Frontal cortex (tissue), 4 donors: ENCODE results near the gene PHPT1. TPM values are rescaled to one million over a fixed set of nuclear protein-coding genes. Genes with fewer than 3 reads are reported as not detected.
A peak's percentile ranks its signal among the peaks of the same experiment; 100 is the strongest.
"Not testable (repeated sequence)": the region's sequence is repeated elsewhere in the genome, so short reads cannot be mapped to it uniquely, and the experiment has no call there.

Experiments
- DNase-seq, 2 donors: peaks; one replicate each; pipeline ENCODE4 v3.0.0; 2012; ENCODE audit warnings: low spot score in 2 of 2
- FAIRE-seq: peaks from 2 replicates; lab custom pipeline; 2012; peaks lifted over from hg19 to GRCh38; lab: Jason Lieb, UNC
- total RNA-seq: library from RNA; depleted of rRNA; stranded (reverse); fragments of >200 nt; gene quantifications from one replicate; pipeline ENCODE4 v1.2.3, GENCODE V29; 2014
- donor health status: control.
- donor health status: control.
- donor health status: control.

PHPT1 gene
- total RNA-seq, 1 donor from 2014 or later = 143 TPM

DNA sequence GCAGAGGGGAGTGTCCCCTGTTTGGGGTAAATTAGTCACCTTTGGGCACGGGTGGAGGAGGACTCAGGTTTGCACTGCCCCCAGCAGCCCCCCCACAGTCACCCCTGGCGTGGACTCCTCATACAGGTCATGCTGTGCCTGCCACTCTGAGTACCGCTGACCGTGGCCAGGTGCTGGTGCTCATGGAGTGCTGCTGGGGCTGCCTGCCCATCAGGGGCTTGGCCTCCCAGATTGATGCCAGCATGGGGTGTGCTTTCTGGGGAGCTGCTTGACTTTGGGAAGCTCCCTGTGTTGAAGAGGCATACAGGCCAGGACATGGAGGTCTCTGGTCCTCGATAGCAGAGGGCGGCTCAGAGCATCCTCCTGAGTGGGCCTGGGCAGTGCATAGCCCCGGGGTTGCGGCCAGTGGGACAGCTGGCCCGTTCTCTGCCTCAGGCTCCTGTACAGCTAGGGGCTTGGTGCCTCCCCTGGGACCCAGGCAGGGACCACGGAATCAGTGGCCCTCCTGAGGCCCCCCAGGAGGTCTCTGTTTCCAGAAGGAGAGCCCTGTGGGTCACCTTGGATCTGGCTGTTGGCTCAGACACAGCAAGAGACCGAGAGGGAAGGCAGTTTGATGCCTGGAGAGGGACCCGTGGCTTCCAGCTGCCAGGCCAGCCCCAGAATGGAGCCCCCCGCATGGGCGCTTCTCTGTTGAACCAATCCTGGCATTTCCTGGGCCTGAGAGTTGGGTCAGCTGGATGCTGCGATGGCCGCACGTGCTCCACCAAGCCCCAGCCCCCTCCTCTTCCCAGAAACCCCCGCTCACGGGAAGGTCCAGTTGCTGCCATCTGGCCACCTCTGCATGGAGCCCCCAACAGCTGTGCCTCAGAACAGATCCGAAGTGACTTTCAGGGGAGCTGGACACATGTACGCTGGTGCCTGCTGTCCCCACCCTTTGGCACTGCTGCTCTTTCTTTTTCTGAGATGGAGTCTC, 13.0 kb upstream of the PHPT1 start:
- no peak for FAIRE-seq
- no peak for DNase-seq

DNA sequence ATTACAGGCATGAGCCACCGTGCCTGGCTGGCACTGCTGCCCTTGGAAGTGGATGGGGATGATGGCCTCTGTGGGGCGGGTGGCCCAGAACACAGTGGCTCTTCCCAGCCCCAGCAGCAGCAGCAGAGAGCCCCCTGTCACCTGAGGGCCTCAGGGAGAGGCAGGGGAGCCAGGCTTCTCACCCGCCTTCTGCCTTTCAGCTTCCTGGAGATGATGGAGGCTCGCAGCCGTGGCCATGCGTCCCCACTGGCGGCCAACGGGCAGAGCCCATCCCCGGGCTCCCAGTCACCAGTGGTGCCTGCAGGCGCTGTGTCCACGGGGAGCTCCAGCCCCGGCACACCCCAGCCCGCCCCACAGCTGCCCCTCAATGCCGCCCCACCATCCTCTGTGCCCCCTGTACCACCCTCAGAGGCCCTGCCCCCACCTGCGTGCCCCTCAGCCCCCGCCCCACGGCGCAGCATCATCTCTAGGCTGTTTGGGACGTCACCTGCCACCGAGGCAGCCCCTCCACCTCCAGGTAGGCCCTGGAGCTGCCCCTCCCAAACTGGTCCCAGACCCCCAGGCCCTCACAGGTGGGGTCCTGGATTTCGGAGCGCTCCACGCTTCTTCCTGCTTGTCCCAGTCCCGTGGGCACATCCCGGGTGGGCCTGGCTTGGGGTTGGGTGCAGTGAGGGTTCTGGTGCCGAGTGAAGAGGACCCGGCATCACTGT, 11.9 kb upstream of the PHPT1 start:
- DNase-seq (no peak), FAIRE-seq (no peak)

DNA sequence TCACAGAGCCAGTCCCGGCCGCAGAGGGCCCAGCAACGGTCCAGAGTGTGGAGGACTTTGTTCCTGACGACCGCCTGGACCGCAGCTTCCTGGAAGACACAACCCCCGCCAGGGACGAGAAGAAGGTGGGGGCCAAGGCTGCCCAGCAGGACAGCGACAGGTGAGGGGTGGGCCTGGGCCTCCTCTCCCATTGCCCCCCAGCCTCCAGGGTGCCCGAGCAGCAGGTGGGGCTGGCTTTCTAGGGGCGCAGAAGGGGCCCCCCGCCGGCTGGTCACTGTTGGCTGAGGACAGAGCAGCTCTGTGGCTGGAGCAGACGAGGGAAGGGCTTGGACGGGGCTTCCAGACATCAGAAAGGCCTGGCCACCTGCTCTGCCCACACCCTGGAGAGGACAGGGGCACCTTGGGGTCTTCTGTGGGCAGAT, 11.3 kb upstream of the PHPT1 start:
- not testable (repeated sequence) for FAIRE-seq, DNase-seq

DNA sequence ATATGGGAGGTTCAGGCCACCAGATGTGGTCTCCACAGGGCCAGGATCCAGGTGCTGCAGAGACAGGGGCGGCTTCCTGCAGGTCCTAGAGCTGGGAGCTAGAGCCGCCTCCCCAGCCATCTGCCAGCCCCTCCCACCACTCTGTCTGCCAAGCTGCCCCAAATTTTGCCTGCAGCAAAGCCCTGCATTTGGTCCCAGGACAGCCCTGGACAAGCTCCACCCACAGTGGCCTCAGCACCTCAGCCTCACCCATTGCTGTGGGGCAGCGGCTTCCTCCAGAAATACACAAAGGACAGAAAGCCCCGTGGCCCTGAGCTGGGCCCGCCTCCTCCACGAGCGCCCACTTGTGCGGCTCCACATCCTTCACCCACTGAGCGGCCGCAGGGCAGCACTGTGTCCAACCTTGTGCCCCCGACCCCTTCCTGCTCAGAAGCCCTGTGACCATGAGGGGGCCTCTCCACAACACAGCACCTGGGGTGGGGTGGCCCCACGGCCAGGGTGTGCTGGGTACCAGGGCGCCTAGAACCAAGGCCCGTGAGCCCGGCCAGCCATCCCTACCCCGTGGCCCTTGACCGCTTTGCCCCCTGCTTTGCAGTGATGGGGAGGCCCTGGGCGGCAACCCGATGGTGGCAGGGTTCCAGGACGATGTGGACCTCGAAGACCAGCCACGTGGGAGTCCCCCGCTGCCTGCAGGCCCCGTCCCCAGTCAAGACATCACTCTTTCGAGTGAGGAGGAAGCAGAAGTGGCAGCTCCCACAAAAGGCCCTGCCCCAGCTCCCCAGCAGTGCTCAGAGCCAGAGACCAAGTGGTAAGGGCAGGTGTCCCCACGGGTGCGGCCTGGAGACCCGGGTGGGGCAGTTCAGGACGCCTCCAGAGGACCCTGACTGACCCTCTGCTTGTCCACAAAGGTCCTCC, 10.6 kb upstream of the PHPT1 start:
- no peak for FAIRE-seq
- no peak for DNase-seq

DNA sequence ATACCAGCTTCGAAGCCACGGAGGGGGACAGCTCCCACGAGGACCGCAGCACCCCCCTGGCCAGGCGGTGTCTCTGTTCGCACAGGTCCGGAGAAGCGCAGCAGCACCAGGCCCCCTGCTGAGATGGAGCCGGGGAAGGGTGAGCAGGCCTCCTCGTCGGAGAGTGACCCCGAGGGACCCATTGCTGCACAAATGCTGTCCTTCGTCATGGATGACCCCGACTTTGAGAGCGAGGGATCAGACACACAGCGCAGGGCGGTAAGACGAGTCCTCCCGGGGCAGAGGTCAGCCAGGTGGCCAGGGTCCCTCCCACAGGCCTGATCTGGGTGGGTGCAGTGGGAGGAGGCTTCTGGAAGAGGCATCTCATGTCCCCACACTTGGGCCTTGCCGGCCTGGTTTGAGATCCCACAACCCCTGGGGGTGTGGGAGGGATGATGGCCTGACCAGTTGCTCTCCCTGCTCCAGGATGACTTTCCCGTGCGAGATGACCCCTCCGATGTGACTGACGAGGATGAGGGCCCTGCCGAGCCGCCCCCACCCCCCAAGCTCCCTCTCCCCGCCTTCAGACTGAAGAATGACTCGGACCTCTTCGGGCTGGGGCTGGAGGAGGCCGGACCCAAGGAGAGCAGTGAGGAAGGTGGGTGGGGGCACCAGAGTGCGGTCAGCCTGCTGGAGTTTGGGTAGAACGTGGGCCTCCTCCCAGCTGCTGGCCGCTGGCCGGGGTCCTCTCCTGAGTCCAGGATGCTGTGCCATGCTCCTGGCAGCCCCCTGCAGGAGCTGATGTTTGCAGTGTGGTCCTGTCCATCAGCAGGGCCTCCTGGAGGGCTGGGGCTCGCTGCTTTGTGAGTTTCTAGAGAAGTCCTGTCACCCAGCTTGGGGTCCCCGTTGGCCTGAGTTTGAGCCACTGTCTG, 9.7 kb upstream of the PHPT1 start:
- DNase-seq = no peak
- no peak for FAIRE-seq

DNA sequence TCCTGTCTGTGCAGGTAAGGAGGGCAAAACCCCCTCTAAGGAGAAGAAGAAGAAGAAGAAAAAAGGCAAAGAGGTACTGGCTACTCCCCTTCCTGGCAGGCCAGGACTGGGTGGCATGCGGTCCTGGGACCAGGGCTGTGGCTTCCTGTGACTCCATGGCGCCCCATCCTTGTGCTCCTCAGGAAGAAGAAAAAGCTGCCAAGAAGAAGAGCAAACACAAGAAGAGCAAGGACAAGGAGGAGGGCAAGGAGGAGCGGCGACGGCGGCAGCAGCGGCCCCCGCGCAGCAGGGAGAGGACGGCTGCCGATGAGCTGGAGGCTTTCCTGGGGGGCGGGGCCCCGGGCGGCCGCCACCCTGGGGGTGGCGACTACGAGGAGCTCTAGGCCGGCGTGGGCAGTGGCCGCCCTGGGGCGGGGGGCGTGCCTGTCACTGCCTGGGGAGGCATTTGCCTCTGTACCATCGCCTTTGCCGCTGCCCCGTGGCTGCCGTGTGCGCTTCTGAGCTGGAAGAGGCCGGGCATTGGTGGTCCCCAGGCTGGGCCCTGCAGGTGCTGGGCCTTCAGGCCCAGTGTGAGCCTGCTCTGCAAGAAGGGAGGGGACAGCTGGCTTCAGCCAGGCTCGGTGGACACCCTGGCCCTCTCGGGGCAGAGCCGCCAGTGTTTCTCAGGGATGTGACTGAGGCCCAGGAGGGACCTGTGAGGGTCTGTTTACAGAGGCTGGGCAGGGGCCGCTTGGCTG, 8.9 kb upstream of the PHPT1 start:
- no peak for FAIRE-seq
- no peak for DNase-seq

DNA sequence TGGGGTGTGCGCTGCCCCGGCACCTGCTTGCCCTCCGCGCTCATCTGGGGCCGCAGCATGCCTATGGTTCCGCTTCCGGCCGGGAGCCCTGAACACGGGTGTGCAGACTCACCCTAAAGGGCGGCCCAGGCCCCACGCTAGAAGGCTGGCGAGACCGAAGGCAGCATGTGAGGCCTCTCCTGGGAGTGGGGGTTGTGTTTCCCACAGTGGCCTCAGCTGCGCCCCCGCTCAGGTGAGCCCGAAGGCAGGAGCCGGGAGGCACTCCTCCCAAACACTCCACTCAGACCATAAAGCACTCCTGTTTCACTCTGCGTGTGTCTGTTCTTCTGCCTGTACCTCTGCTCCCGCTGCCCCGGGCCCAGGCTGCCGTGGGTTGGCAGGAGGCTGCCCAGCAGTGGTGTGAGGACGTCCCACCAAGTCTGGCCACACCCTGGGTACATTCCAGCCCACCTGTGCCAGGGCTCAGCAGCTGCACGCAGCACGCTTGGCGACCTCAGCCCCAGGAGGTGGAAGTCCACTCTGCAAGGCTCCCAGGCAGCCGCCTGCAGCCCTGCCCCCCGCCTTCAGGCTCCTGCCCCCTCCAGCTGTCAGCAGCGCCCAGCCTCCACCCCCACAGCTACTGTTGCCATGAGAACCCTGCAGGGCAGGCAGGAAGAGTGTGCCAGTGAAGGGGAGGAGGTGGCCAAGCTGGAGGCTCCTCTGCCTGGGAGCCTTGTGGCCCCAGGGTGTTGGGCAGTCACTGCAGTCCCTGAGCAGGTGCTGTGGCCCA, 8.1 kb upstream of the PHPT1 start:
- FAIRE-seq (no peak), DNase-seq (peak; percentile 66 to 75)

DNA sequence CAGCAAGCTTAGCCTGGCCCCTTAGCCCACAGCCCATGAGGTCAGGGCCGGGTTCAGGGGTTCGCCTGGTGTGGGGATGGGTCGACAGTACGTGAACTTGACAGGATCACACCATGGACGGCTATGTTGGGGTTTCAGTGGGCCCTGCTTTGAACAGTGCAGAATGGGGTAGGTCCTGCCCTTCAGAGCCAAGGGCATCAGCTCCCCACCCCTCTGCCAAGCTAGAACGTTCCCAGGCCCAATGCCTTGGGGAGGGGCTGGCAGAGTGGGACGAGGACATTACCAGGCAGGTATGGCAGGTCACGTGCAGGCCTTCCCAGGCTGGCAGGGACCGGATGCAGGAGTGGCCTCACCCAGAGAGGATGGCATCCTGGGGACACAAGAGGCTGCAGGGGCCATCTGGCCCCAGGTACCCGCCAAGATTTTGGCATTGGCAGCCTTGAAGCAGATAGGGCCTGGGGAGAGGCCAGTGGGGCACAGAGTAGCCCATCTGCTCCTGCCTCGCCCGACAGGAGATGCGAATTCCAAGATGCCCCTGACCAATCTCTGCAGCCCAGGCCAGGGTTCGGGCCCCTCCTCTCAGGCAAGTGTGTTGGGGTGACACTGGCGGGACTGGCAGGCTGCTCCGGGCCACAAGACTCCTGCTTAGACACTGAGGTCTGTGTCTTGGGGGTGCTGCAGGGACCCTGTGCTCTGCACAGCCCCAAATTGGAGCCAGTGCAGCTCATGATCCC, 7.4 kb upstream of the PHPT1 start:
- FAIRE-seq, DNase-seq: not testable (repeated sequence)

DNA sequence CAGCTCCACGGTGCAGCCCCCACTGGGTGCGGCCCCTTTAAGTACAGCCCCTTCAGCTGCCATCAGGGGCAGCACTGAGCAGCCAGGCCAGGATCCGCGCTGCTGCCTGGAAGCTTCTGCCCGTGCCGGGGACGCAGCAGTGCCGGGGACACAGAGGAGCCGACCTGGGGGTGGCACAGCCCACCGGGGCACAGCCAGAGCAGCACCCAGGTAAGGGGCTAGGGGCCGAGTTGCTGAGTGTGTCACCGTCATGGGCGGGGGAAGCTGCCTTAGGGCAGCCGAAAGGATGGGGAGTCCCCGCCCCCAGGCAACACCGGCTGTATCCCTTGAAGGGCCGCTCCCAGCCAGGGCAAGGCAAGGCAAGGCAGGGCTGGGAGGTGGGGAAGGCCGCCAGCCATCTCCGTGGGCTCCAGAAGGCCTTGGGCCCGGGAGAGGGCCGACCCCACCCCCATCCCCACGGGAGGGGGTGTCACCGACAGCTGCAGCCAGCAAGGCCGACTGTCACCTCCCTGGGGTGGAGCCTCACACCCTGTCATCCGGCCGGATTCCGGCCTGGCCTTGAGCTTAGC, 6.7 kb upstream of the PHPT1 start, which contains the start of gene AJM1:
TSS of gene AJM1 (plus strand) at position 99 of the 569 bp plus-strand sequence. CDS start 1,937 bp downstream, outside the sequence.
- FAIRE-seq = not testable (repeated sequence)
- peak; percentile 83 to 85 for DNase-seq

DNA sequence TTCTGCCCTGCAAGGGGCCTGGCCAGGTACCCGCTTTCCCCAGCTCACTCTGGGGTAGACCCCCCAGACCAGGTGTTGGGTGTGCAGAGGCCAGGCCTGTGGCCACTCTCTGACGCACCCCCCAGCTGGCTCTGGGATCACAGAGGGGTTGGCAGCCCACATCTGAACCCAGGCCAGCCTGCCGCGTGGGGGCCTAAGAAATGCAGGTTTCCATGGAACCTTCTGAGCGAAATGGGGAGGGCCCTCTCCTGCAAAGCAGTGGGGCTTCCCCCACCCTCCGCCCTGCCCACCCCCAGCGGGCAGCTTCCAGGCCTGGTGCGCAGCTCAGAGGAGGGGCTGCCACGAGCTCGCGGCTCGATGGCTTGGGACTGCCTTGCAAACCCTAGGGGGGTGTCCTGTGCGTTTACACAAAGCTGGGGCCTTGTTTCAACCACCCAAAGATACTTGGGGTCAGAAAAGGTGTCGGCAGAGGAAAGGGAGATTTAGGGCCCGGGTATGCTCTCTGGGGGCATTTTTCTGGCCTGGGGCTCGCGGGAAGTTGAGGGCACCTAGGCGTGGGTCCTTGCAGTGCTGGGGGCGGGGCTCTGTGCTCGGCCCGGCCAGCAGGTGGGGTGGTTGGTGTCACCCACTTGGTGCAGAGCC, 5.9 kb upstream of the PHPT1 start:
- FAIRE-seq, DNase-seq: not testable (repeated sequence)

DNA sequence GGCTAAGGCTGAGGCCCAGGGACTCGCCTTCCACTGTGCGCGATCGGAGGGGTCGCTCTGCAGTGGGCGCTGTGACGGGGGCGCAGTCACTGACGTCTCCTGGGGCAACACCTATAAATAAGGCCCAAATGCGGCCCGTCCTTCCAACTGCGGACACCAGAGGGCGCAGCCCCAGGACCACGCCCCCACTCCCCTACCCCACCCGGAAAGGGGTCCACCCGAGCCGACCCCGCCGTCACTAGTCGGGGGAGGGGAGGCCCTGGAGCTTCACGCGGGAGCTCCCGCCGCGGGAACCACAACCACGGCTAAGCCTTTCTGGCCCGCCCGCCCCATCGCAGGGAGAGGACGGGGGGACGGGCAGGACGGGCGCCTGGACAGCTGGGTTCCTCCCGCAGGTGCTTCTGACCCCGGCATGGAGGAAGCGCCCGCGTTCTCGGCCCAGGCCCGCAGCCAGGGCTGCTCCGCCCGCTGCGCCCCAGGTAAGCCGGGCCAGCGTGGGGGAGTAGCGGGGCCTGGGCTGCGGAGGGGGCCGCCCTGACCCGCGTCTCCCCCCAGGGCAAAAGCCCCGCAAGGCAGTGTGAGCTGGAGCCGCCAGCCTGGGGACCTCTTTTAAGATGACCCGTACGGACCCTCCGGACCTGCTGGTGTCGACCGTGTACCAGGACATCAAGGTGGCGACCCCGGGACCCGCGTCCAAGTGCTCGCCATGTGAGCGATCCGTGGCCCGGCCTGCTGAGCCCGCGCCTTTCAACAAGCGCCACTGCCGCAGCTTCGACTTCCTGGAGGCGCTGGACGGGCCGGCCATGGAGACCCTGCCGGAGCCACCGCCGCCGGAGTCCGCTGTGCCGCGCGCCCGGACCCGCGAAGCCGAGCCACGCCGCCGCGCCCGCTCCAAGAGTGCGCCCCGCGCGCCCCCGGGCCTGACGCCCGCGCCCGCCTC, 5.1 kb upstream of the PHPT1 start:
- not testable (repeated sequence) for FAIRE-seq, DNase-seq

DNA sequence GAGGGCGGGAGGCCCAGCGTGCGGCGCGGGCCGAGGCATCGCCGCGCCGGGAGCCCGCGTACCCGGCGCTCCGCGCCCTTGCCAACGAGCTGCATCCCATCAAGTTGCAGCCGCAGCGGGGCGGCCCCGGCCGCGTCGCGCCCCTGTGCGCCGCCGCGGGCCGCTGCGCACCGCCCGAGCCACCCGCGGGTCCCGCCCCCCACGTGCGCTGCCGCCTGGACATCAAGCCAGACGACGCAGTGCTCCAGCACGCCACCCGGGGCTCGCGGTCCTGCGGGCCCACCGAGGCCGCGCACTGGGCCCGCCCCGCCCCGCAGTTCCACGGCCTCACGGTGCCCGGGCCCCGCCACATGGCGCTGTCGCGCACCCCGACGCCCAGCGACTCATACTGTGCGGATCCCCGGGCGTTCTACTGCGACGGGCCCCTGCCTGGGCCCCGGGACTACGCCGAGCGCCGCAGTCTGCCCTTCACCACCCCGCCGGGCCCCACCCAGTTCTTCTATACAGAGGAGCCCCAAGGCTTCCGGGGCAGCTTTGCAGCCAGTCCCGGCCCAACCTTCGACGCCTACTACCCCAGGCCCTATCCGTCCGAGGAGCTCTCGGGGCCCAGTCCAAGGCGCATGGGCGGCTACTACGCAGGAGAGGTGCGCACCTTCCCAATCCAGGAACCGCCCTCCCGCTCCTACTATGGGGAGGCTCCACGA, 4.3 kb upstream of the PHPT1 start:
- FAIRE-seq = no peak
- DNase-seq = no peak

DNA sequence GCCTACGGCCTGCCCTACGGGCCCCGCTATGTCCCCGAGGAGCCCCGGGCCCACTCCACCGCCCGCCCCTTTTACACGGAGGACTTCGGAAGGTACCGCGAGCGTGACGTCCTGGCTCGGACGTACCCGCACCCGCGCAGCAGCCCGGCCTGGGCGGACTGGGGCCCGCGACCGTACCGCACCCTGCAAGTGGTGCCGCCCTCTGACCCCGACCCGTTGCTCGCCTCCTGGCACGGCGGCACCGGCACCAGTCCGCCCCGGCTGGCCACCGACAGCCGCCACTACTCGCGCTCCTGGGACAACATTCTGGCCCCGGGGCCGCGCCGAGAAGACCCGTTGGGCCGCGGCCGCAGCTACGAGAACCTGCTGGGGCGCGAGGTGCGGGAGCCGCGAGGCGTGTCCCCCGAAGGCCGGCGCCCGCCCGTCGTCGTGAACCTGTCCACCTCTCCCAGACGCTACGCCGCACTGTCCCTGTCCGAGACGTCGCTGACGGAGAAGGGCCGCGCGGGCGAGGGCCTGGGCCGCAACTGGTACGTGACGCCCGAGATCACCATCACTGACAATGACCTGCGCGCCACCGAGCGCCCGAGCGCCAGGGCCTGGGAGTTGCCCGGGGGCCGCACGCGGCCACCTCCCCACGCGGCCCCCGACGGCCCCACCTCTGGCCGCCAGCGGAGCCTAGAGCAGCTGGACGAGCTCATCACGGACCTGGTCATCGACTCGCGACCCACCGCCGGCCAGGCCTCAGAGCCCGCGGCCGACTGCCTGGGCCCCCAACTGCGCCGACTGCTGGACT, 3.5 kb upstream of the PHPT1 start:
- FAIRE-seq (no peak), DNase-seq (no peak)
